Hippocampal formation (tissue), 2 donors: ENCODE measurements around the gene ZCCHC14.
"Not testable (repeated sequence)": the region's sequence is repeated elsewhere in the genome, so short reads cannot be mapped to it uniquely, and the experiment has no call there.

Experiments
- DNase-seq, 2 donors: peaks; one replicate each; lab custom pipeline; 2025; lab: John Stamatoyannopoulos, UW

ZCCHC14 gene

DNA sequence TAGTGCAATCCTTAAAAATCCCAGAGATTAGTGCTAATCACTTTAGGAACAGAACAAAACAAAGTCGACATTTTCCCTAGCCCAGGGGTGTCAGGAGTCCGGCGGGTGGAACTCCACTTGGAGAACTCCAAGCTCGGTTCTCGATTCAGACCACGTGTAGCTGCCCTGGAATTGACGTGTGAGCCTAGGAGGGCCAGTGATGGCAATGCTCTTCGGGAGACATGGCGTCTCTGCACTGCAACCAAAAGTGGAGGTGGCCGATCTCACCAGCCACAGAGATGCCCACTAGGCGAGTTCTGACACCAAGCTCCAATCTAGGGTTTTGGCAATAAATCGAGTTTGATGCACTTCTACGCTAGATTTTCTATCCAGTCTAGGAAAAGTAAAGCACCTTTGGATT is 83.0 kb downstream of the ZCCHC14 start:
- no peak for DNase-seq

DNA sequence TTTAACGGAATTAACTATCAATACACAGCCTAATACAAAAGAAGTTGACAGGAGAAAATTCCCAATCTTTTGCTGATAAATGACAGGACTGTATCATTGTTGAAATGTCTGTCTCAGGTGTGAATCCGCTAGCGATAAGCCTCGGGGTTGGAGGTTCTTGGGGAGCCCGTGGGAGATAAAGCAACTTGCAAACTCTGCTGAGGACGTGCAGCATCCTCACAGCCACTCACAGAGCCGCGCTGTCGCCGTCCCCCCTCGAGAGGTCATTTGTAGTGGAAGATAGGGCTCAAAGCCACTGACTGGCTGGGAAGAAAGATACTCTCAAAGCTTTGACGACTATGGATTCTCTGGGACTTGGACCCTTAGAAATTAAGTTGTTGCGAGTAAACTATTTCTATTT is 83.7 kb downstream of the ZCCHC14 start:
- DNase-seq, result no peak

DNA sequence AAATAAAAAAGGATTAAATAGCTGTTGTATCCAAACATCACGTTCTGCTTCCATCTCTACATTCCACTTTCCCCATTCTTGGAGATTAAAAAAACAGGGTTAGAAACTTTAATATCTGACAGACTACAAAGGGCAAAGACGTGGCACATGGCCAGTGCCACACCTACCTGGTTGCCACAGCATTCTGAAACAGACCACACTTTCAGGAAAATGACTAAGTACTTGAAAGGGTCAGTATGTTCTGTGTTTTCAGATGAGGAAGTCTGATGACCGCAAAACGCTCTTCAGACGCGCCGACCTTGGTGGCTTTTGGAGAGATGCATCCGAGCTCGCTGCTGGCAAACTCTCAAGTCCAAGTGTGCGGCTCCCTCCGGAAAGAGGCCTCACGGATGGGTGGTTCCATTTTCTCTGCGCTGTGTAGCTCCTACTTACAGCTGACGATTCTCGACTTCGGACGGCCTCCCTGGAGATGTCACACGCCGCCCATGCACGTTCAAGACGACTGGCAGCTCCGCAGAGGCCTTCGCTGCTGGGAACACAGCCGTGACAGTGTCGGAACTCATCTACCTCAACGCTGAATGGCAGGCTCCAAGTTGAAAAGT is 85.2 kb downstream of the ZCCHC14 start:
- DNase-seq, result no peak

DNA sequence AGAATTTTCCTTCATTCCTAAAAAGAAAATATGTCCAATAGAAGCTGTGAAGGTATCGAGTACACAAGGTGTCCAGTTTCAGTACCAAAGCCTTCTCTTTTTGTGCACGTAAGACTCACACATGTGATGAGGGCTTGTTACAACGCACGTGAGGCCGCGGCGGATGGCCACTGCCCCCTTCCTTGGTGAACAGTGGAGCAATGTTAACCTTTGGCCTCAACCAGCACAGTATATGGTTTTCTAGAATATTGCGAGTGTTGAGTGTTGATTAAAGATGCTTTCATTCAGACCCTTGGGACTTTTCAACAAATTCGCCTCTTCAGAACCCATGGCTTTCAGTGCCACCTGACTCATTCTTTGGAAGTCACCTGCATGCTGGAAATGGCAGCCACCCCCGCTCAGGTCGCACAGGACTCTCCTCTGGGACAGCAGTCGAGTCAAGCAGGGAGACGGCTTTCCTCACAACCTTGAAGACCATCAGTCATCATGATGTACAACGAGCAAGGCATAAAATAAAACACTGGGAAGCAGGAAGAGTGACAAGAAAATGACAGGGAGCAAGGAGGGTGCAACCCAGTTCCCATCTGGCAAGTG is 86.2 kb downstream of the ZCCHC14 start:
- DNase-seq, result no peak

DNA sequence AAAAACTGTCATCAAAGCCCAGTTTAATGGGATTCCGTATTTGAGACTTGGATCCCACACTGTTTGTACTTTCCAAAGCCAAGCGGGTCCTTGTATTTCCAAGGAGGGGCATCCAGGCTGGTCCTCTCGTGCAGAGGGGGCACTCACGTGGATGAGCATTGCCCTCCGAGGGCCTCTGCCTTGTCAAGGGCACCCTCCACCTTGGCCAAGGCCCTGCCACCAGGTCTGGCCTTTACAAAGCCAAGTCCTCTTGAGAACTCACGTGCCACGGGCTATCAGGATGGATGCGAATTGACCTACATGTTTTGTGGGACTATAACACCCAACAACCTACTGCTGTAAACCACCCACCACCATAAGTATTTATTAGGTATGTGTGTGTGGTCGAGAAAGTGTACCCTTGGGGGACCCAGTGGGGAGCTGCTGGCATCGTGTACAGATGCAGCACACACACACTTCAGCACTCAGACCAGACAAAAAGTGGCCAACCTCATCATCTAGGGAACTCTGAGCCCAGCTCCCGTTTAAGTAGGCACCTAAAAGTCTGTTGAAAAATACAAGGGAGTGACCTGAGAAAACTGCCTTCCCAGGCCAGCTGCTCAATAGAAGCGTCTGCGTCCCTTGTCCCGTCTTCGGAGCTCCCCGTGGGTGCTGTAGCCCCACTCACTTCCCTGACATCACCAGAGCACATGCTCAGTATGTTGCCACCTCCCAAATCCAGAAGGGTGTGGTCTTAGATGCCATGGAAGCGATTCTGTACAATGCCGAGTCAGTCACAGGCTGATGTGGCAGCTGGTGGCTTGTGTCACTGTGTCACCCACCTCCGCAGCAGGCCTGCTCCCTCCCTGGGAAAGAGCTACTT is 87.8 kb downstream of the ZCCHC14 start:
- DNase-seq, result no peak

DNA sequence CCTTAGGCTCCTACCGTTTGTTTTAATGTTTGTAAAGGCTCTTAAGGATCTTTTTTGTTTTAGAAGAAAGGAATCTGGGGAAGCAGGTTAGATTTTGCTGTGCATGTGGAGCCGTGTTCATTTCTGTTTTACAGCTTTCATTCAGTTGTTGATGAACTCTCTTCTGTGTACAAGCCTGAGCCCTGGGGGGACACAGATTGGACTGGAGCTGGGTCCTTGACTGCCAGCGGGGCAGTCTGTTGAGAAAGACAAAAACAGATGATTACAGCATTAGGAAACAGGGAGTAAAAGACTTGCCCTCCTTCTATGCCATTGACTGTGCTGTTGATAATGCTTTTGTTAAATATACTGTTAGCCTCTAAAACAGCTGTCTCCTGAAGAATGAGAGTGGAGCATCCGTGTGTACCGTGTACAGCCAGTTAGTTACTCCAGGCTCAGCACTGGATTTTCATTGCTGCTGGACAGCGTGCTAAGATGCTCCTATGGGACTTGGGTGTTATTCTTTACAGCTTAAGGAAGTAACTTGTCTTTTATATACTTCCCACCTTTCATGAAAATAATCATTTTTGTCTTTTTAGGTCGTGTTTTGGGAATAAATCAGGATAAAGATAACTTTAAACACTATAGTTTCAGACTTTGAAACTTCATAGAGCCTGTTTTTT is 97.5 kb downstream of the ZCCHC14 start:
- DNase-seq, result no peak

DNA sequence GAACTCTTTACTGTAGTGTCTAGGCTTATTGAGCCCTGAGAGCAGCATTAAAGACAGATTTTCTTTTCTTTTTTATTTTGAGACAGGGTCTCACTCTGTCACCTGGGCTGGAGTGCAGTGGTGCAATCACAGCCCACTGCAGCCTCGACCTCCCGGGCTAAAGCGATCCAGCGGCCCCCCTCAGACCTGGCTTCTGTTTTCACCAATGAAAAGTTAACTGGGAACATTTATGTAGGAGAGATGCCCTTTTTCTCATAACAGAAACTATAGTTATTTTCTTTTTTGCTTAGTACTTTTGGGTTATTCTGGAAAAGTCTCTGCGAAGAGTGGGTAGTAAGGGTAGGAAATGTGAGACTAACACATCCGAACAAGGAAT is 99.2 kb downstream of the ZCCHC14 start:
- no peak for DNase-seq

DNA sequence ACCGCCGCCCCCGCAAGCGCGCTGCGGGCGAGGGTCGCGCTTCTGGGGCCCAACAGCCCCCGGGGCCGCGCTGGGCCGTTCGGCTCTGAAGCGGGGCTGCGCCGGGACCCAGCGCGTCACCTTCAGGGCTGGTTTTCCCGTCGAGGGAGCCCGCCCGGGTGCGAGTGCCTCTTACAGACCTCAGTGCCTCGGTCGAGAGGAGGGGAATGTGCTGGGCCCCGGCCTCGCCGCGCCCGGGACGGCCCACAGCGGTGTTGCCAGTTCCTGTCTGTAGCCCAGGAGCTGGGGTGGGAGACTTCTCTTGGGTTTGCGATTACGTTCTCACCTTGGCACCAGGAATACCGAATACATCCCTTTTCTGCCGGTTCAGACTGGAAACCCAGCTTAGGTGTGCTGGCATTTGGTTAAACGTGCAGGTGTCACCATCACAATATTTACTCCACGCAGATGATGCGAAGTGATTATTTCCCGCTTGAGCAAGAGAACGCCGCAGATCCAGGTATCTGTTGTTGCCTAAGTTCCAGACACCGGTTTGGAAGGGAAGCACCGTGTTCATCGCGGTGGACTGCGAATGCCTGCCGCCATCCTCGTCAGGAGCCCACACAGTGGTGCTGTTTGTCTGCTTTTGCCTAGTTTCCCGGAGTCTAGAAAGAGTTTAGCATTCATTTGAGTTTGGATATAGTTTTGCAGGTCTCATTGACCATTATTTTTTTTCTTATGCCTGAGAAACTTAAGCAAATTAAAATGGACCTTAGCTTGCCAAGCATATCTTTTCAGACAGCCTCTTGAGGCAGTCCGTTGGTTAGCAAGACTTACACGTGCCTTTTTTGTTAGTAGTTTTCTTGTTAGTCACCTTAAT is 99.8 kb downstream of the ZCCHC14 start:
- DNase-seq, result peak; percentile 17 to 54

DNA sequence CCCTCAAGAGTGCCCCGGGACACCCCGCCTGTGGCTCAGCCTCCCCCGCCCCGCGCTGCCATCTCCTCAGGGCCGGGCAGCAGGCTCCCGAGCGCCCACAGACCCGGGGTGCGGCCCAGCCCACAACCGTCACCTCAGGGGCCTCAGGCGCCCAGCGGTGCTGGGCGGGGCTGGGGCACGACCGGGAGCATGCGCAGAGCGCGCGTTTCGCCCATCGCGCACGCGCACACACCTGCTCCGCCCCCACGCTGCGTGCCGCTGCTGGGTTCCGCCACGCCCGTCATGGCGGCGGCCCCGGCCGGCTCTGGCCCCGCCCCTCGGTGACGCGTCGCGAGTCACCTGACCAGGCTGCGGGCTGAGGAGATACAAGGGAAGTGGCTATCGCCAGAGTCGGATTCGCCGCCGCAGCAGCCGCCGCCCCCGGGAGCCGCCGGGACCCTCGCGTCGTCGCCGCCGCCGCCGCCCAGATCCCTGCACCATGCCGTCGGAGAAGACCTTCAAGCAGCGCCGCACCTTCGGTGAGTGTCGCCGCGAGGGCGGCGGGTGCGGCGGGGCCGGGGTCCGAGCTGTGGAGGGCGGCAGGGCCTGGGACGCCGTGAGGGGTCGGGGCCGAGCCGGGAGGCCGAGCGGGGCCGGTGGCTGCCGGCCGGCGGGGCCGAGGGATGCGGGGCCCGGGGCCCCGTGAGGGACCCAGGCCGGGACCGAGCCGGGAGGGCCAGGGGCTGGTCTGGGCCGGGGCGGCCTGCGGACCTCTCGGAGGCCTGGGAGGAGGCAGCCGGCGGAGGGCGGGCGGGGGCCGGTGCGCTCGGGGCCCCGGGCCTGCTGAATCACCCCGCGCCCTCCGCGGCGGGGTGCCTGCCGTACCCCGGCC is 100.6 kb downstream of the ZCCHC14 start, which contains the start of gene MAP1LC3B:
MAP1LC3B (plus strand) TSS at position 387 of the 871 bp plus-strand sequence; CDS start at position 479, 92 bp downstream.
- DNase-seq, result peak; percentile 92 to 96

DNA sequence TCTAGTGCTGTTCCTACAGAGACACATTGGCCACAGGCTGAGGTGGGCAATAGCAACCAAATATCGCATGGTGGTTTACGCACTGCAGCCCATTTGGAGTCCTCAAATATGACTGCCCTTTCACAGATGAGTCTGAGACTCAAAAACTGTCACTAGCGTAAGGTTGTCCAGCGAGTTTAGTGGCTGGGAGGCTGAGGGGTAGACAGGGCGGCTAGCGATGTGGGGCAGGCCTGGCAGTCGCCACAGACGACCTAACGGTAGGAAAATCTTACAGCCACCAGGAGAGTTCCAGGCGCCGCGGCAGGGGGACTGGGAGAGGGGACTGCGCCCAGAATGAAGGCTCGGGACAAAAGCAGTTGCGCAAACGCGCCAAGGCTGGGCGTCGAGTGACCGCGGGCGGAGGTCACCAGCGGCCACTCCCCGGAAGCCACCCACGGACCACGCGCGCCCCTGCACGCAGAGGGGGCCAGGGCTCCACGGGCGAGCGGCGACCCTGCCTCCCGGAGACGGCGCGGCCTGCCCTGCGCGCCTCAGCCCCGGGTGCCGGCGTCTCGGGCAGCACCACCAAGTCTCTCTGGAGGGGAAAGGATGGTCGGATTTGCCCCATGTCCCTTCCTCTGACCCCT is 101.4 kb downstream of the ZCCHC14 start:
- no peak for DNase-seq

DNA sequence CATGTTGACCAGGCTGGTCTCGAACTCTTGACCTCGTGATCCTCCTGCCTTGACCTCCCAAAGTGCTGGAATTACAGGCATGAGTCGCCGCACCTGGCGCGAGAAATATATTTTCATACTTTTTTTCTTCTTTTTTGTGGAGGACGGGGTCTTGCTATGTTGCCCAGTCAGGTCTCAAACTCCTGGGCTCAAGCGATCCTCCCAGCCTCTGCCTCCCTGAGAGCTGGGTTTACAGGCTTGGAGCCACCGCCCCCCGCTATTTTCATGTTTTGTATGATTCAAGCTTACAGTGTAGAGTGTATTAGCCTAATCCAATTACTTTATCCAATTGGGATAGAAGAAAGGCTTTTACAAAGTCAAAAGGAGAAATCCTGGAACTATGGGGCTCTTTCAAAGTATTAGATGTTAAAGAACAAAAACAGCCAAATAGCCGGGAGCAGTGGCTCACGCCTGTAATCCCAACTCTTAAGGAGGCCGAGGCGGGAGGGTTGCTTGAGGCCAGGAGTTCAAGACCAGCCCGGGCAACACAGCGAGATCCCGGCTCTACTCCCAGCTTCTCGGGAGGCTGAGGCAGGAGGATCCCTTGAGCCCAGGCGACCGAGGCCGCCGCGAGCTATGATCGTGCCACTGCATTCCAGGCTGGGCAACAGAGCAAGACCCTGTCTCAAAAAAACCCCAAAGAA is 102.0 kb downstream of the ZCCHC14 start:
- DNase-seq, result no peak

DNA sequence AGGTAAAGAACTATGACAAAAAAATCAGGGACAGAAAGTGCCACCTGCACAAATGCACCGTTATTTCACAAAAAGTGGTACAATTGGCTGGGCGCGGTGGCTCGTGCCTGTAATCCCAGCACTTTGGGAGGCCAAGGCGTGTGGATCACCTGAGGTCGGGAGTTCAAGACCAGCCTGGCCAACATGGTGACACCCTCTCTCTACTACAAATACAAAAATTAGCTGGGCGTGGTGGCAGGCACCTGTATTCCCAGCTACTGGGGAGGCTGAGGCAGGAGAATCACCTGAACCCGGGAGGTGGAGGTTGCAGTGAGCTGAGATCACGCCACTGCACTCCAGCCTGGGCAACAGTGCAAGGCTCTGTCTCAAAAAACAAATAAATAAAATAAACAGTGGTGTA is 102.9 kb downstream of the ZCCHC14 start:
- DNase-seq, result not testable (repeated sequence)

DNA sequence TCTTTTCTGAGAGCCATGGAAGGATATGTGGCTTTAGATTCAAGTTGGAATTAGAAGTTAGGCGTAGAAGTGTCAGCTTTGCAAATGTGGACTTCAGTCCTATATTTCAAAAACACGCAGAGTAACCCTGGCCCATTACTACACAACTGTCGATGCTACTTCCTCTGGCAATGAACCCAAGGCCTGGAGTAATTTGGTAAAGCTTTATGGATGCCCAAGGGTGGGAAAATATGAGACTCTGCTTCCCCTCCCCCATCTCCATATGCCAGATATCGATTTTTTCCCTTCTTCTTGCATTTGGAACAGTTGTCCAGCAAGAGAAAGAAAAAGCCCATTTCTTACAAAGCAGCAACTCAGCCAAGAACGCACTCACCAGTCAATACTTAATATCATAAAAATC is 103.6 kb downstream of the ZCCHC14 start:
- no peak for DNase-seq

DNA sequence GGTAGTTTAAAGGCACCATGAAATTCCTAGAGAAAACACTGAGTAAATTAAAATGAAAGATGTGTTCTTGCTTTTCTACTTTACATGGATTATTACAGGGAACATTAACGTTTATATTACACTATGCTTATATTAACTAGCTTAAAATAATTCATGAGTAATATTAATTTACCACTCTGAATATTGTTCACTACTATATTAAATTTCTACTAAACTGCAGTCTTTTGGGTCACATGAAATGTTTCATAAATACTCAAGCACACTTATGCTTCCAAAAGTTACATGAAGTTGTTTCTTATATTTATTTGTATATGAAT is 104.0 kb downstream of the ZCCHC14 start:
- DNase-seq, result no peak

DNA sequence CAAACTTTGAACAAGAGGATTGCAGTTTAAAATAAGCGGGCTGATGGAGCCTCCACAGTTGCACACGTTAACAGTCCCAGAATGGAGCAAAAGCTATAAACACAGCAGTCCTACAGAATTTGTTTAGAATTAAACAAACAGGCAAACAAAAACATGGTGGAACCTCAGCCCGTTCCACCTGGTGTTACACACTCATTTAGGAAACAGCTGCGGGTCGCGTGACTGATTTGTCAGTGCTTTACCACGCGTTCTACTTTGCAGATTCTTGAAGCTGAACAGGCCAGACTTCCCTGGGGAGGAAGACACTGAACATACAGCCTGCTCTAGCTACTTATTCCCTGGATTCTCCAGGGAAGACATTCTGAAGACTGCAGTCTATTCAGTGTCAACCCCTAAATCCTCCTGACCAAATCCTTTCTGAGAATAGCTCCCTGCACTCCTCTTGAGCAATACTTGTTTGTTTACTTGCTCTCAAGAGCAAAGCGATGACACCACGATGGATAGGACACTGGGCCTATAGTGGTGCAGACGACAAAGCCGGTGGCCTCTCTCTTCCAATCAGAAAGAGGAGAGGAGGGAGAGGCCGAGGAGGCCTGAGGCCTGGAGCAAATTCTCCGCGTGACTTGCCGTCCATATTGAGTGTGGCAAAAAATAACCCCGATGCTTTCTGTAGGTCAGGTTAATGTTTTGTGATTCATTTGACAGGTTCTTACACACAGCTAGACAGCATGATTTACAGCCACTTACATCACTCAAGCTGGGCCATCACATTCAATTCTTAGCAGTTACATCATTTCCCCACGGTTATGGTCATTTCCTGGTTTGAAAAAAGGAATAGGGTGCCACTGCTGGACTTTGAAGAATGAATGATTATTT is 104.6 kb downstream of the ZCCHC14 start:
- DNase-seq, result peak; percentile 94 to 99

DNA sequence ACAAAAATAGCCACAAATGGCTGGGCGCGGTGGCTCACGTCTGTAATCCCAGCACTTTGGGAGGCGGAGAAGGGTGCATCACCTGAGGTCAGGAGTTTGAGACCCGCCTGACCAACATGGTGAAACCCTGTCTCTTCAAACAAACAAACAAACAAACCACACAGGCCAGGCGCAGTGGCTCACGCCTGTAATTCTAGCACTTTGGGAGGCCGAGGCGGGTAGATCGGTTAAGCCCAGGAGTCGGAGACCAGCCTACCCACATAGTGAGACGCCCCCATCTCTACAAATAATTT is 108.0 kb downstream of the ZCCHC14 start:
- not testable (repeated sequence) for DNase-seq

DNA sequence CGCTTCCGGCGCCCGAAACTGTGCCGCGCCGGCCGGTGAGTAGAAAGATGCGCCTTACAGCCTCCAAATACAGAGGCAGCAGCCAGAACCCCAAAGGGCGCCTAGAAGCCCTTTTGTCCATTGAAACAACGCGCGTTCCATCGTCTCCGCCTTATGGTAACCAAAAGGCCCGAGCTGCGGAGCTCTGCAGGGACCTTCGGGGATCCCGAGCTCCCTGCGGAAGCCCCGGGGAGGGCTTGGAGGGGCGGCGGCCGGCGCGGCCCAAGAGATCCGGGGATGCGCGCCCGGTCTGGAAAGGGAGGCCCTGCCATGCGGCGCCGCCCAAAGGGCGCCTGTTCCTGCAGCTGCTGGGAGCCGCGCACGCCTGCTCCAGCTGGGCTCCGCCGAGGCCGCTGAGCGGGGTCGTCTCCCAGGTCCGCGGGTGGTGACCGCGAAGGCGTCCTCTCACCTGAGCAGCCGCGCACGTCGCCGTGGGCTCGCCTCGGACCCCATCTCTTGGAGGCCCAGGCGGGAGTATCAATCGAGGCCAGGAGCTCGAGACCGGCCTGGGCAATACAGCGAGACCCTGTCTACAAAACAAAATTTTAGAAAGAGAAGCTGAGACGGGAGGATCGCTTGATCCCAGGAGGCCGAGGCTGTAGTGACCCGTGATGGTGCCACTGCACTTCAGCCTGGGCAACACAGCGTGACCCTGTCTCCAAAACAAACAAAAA is 108.5 kb downstream of the ZCCHC14 start:
- DNase-seq, result no peak

DNA sequence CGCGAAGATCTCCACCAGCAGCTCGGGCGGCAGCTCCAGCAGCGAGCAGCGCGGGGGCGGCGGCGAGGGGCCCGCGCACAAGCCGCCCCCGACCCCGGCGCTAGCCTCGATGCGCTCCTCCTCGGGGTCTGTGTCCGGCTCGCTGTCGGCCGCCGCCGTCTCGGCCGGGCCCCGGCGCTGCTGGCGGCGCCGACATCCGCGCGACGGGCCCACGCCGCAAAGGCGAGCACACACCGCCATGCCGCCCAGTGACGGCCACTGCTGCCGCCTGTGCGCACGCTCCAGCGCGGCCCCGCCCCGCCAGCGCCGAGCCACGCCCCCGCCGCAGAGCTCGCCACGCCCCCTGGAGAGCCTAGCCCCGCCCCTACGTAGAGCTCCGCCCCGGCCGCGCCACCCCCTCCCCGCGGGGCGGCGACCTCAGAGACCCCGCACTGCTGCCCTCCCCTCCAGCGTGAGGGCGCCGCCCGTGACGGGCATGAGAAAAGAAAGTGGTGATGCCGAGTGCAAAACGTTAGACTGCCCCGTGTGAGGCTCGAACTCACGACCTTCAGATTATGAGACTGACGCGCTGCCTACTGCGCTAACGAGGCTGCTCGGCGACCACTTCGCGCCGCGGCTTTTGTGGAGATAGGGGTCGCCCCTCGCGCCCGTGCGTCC is 109.2 kb downstream of the ZCCHC14 start, which contains the start of gene FBXO31:
FBXO31 (minus strand) TSS at position 272 of the 657 bp plus-strand sequence; CDS start at position 240, 32 bp downstream.
- DNase-seq, result peak; percentile 85 to 92
